ENCODE data around the gene LRRC4. TPM values are rescaled to one million over a fixed set of nuclear protein-coding genes. Genes with fewer than 3 reads are reported as not detected.

The LRRC4 gene
- total and polyA plus RNA-seq, 12 donors, result 0.75 to 7.3 (median 3.1) TPM

DNA sequence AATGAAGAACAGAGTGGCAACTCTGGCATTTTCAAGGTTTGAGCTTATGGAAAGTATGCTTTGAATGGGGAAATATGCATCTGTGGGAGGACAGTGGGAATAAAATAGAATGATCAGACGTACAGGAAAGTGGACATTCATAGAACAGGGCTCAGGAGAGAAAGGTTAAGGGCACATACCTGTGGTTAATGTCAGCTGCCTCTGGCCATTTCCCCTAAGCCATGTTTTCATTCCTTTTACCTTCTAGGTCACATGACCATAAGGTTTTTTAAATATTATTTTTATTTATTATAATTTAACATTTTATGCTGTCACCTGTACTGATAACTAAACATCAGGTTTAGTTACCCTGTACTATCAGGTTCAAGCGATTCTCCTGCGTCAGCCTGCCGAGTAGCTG, 52.8 kb downstream of the LRRC4 start:
- no peaks in the 10 kb centered on the region for H3K27me3 ChIP-seq
- no peak for ATAC-seq
- peaks cover 0 to 14% (median 4%) of the 10 kb centered on the region in 11 donors for H3K9me3 ChIP-seq
- no peak for DNase-seq
- H3K4me3 ChIP-seq, result no peak overlapping the region
- H3K4me1 ChIP-seq, result peaks cover 0 to 13% (median 0%) of the 10 kb centered on the region in 9 donors
- no peak overlapping the region for H3K27ac ChIP-seq
- TF ChIP-seq, protein P1, sequence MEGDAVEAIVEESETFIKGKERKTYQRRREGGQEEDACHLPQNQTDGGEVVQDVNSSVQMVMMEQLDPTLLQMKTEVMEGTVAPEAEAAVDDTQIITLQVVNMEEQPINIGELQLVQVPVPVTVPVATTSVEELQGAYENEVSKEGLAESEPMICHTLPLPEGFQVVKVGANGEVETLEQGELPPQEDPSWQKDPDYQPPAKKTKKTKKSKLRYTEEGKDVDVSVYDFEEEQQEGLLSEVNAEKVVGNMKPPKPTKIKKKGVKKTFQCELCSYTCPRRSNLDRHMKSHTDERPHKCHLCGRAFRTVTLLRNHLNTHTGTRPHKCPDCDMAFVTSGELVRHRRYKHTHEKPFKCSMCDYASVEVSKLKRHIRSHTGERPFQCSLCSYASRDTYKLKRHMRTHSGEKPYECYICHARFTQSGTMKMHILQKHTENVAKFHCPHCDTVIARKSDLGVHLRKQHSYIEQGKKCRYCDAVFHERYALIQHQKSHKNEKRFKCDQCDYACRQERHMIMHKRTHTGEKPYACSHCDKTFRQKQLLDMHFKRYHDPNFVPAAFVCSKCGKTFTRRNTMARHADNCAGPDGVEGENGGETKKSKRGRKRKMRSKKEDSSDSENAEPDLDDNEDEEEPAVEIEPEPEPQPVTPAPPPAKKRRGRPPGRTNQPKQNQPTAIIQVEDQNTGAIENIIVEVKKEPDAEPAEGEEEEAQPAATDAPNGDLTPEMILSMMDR (IDR thresholded peaks at IDR 0.05), result no peak
- peaks cover 0 to 31% (median 0%) of the 10 kb centered on the region in 9 donors for H3K36me3 ChIP-seq
- intact Hi-C loops (cut with DNase I), result no loop called here
- WGBS, 2 donors, result 97 to 99% methylated on average over 4 of the region's 4 CpGs

Other genes with a start within 250 kb of the LRRC4 start
- 1 to 10 TPM in 4 of 10 donors, under 1 TPM in 4, not detected in 2; 0.10 to 5.0 (median 1.0) TPM for gene LEP, start 209.8 kb upstream of the LRRC4 start, total RNA-seq
- under 1 TPM; 0.13 to 0.73 TPM for gene LEP, start 209.8 kb upstream of the LRRC4 start, polyA plus RNA-seq